Measurements from ENCODE around the gene ATIC. TPM values are rescaled to one million over a fixed set of nuclear protein-coding genes. Genes with fewer than 3 reads are reported as not detected.
"Not testable (repeated sequence)": the region's sequence is repeated elsewhere in the genome, so short reads cannot be mapped to it uniquely, and the experiment has no call there.

The ATIC gene
- total and polyA plus RNA-seq, 5 donors: 43.8 to 63.6 (median 46.2) TPM

GRCh38 chr2:215277944-215278343, 33.9 kb upstream of the ATIC start:
- no peaks in the 10 kb centered on the region for H3K9me3 ChIP-seq (ENCODE audit: control insufficient read depth, low read length)
- intact Hi-C loops (cut with DNase I): no loop called here
- no peak for ATAC-seq
- no peak overlapping the region for H3K4me3 ChIP-seq (ENCODE audit: low read length)
- no peak overlapping the region for H3K27ac ChIP-seq (ENCODE audit: low read length)
- H3K4me1 ChIP-seq (ENCODE audit: control insufficient read depth, insufficient read depth, low read length): no peaks in the 10 kb centered on the region
- 49% methylated on average over 3 of the region's 3 CpGs for WGBS
- no peak for DNase-seq
- H3K27me3 ChIP-seq (ENCODE audit: control insufficient read depth, insufficient read depth): no peaks in the 10 kb centered on the region

DNA sequence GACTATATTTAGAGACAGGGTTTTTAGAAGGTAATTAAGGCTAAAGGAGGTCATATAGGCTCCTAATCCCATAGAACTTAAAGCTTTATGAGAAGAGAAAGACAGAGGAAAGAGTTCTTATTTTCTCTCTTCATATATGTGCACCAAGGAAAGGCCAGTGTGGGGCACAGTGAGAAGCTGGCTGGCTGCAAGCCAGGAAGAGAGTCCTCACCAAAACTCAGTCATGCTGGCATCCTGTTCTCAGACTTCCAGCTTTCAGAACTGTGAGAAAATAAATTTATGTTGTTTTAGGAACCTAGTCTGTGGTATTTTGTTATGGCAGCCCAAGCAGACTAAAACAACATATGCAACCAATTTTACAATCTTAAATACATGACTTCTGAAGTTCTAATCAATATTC, 31.5 kb upstream of the ATIC start:
- intact Hi-C loops (cut with DNase I): no loop called here
- Histone ChIP-seq H3K9me3 (ENCODE audit: control insufficient read depth, low read length) (no peaks in the 10 kb centered on the region), H3K4me3 (ENCODE audit: low read length) (no peak overlapping the region), H3K27ac (ENCODE audit: low read length) (no peak overlapping the region), H3K4me1 (ENCODE audit: control insufficient read depth, insufficient read depth, low read length) (no peaks in the 10 kb centered on the region), H3K27me3 (ENCODE audit: control insufficient read depth, insufficient read depth) (no peaks in the 10 kb centered on the region)
- ATAC-seq (no peak), DNase-seq (no peak)

- no peaks in the 10 kb centered on the region for H3K4me1 ChIP-seq (ENCODE audit: control insufficient read depth, insufficient read depth, low read length)
- WGBS: 74% methylated on average over 1 of the region's 1 CpG
- no peaks in the 10 kb centered on the region for H3K9me3 ChIP-seq (ENCODE audit: control insufficient read depth, low read length)
- ATAC-seq (no peak), DNase-seq (no peak)
- intact Hi-C loops (cut with DNase I): no loop called here
- no peak overlapping the region for H3K27ac ChIP-seq (ENCODE audit: low read length)
- no peak overlapping the region for H3K4me3 ChIP-seq (ENCODE audit: low read length)
- H3K27me3 ChIP-seq (ENCODE audit: control insufficient read depth, insufficient read depth): no peaks in the 10 kb centered on the region
Observed at GRCh38 chr2:215283221-215283620, 28.6 kb upstream of the ATIC start.

- Histone ChIP-seq H3K27ac (ENCODE audit: low read length) (no peak overlapping the region), H3K9me3 (ENCODE audit: control insufficient read depth, low read length) (no peaks in the 10 kb centered on the region), H3K4me3 (ENCODE audit: low read length) (no peak overlapping the region), H3K4me1 (ENCODE audit: control insufficient read depth, insufficient read depth, low read length) (no peaks in the 10 kb centered on the region), H3K27me3 (ENCODE audit: control insufficient read depth, insufficient read depth) (no peaks in the 10 kb centered on the region)
- 82% methylated on average over 2 of the region's 2 CpGs for WGBS
- DNase-seq: no peak
- intact Hi-C loops (cut with DNase I): no loop called here
- ATAC-seq: no peak
Observed at GRCh38 chr2:215286309-215286708, 25.6 kb upstream of the ATIC start.

GRCh38 chr2:215288112-215288815, 23.6 kb upstream of the ATIC start:
- intact Hi-C loops (cut with DNase I): no loop called here
- H3K27me3 ChIP-seq (ENCODE audit: control insufficient read depth, insufficient read depth): no peaks in the 10 kb centered on the region
- ATAC-seq (no peak), DNase-seq (no peak)
- no peak overlapping the region for H3K27ac ChIP-seq (ENCODE audit: low read length)
- WGBS: 78% methylated on average over 6 of the region's 6 CpGs
- no peaks in the 10 kb centered on the region for H3K4me1 ChIP-seq (ENCODE audit: control insufficient read depth, insufficient read depth, low read length)
- no peaks in the 10 kb centered on the region for H3K9me3 ChIP-seq (ENCODE audit: control insufficient read depth, low read length)
- H3K4me3 ChIP-seq (ENCODE audit: low read length): no peak overlapping the region

DNA sequence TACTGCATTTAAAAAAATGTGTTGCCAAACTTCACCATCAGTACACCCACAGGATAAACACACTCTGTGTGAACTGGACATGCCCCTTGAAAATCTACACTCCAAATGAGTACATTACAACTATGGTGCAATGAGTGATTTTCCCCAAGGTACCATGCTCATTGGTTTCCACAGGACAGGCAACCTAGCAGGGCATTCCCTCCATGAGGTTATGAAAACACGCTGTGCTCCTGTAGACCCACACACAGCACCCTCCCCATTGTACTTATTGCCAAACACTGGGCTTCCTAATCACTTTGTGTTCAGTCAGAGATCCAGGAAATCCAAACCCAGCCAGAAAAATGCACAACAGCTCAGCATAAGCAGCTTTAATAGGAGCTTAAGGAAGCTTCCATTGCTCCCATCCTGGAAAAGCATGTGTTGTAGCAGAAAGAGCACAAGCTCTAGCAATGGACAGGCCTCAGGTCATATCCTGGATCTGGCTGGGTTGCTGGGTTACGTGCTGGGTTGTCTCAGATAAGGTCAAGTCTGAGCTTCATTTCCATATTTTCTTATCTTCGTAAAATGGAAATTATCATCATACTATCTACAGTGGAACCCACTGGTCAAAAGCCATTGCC, 20.8 kb upstream of the ATIC start:
- no peak for DNase-seq
- intact Hi-C loops (cut with DNase I): no loop called here
- 66% methylated on average over 3 of the region's 3 CpGs for WGBS
- no peak overlapping the region for H3K27ac ChIP-seq (ENCODE audit: low read length)
- no peak overlapping the region for H3K4me3 ChIP-seq (ENCODE audit: low read length)
- no peaks in the 10 kb centered on the region for H3K9me3 ChIP-seq (ENCODE audit: control insufficient read depth, low read length)
- no peaks in the 10 kb centered on the region for H3K27me3 ChIP-seq (ENCODE audit: control insufficient read depth, insufficient read depth)
- ATAC-seq: peak in 1 of 2 donors; percentile 65
- no peaks in the 10 kb centered on the region for H3K4me1 ChIP-seq (ENCODE audit: control insufficient read depth, insufficient read depth, low read length)

DNA sequence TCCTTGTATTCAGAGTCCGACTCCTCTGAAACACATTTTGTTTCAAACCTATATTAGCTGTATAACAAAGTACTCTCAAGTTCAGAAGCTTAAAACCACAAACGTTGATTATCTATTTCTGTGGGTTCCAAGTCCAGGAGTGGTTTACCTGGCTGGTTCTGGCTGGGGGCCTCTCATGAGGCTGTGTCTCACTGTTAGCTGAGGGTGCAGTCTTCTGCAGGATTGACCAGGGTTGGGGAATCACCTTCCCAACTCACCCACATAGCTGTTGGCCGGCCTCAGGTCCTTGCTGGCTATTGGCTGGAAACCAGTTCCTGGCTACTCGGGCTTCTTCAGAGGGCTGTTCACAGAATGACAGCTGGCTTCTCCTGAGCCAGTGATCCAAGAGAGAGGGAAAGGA, 18.0 kb upstream of the ATIC start:
- no peaks in the 10 kb centered on the region for H3K4me1 ChIP-seq (ENCODE audit: control insufficient read depth, insufficient read depth, low read length)
- intact Hi-C loops (cut with DNase I): no loop called here
- H3K4me3 ChIP-seq (ENCODE audit: low read length): no peak overlapping the region
- H3K9me3 ChIP-seq (ENCODE audit: control insufficient read depth, low read length): no peaks in the 10 kb centered on the region
- H3K27ac ChIP-seq (ENCODE audit: low read length): no peak overlapping the region
- ATAC-seq: no peak
- H3K27me3 ChIP-seq (ENCODE audit: control insufficient read depth, insufficient read depth): no peaks in the 10 kb centered on the region
- WGBS: 88% methylated on average over 4 of the region's 4 CpGs
- DNase-seq: no peak

- H3K27ac ChIP-seq (ENCODE audit: low read length): no peak overlapping the region
- H3K27me3 ChIP-seq (ENCODE audit: control insufficient read depth, insufficient read depth): no peaks in the 10 kb centered on the region
- ATAC-seq (peak; percentile 39 to 72), DNase-seq (no peak)
- no peaks in the 10 kb centered on the region for H3K4me1 ChIP-seq (ENCODE audit: control insufficient read depth, insufficient read depth, low read length)
- intact Hi-C loops (cut with DNase I): no loop called here
- WGBS: 63% methylated on average over 6 of the region's 6 CpGs
- H3K9me3 ChIP-seq (ENCODE audit: control insufficient read depth, low read length): no peaks in the 10 kb centered on the region
- no peak overlapping the region for H3K4me3 ChIP-seq (ENCODE audit: low read length)
Observed at GRCh38 chr2:215299337-215299859, 12.5 kb upstream of the ATIC start.

GRCh38 chr2:215301994-215302393, 9.9 kb upstream of the ATIC start:
- H3K4me3 ChIP-seq (ENCODE audit: low read length): no peak overlapping the region
- no peaks in the 10 kb centered on the region for H3K27me3 ChIP-seq (ENCODE audit: control insufficient read depth, insufficient read depth)
- intact Hi-C loops (cut with DNase I): no loop called here
- no peaks in the 10 kb centered on the region for H3K9me3 ChIP-seq (ENCODE audit: control insufficient read depth, low read length)
- no peaks in the 10 kb centered on the region for H3K4me1 ChIP-seq (ENCODE audit: control insufficient read depth, insufficient read depth, low read length)
- ATAC-seq: no peak
- H3K27ac ChIP-seq (ENCODE audit: low read length): no peak overlapping the region
- no peak for DNase-seq
- 79% methylated on average over 2 of the region's 2 CpGs for WGBS

- peak overlapping the region; percentile 56 for H3K4me3 ChIP-seq (ENCODE audit: low read length)
- H3K9me3 ChIP-seq (ENCODE audit: control insufficient read depth, low read length); H3K27ac ChIP-seq (ENCODE audit: low read length); H3K4me1 ChIP-seq (ENCODE audit: control insufficient read depth, insufficient read depth, low read length); intact Hi-C loops (cut with DNase I); H3K27me3 ChIP-seq (ENCODE audit: control insufficient read depth, insufficient read depth): not testable (repeated sequence)
- 54% methylated on average over 13 of the region's 13 CpGs for WGBS
- peak; percentile 1 to 4 for ATAC-seq
- peak in 2 of 3 donors; percentile 50 to 58 for DNase-seq
Observed at GRCh38 chr2:215311259-215311624, 617 bp upstream of the ATIC start.

- no peaks in the 10 kb centered on the region for H3K9me3 ChIP-seq (ENCODE audit: control insufficient read depth, low read length)
- DNase-seq (no peak), ATAC-seq (no peak)
- 86% methylated on average over 4 of the region's 4 CpGs for WGBS
- no peak overlapping the region for H3K27ac ChIP-seq (ENCODE audit: low read length)
- H3K27me3 ChIP-seq (ENCODE audit: control insufficient read depth, insufficient read depth): no peaks in the 10 kb centered on the region
- H3K4me1 ChIP-seq (ENCODE audit: control insufficient read depth, insufficient read depth, low read length): peaks cover 4% of the 10 kb centered on the region
- H3K4me3 ChIP-seq (ENCODE audit: low read length): no peak overlapping the region
- intact Hi-C loops (cut with DNase I): no loop called here
Observed at GRCh38 chr2:215313255-215313613, 1.4 kb downstream of the ATIC start.
